GM21786 (cell line): ENCODE results near the gene HPS5.
"Not testable (repeated sequence)": the region's sequence is repeated elsewhere in the genome, so short reads cannot be mapped to it uniquely, and the experiment has no call there.

Experiments
- ATAC-seq: cut with Tn5 transposase; IDR thresholded peaks from one replicate; pipeline ENCODE4 v1.9.1; 2021; ENCODE audit not compliant: unreplicated experiment

HPS5 gene, protein sequence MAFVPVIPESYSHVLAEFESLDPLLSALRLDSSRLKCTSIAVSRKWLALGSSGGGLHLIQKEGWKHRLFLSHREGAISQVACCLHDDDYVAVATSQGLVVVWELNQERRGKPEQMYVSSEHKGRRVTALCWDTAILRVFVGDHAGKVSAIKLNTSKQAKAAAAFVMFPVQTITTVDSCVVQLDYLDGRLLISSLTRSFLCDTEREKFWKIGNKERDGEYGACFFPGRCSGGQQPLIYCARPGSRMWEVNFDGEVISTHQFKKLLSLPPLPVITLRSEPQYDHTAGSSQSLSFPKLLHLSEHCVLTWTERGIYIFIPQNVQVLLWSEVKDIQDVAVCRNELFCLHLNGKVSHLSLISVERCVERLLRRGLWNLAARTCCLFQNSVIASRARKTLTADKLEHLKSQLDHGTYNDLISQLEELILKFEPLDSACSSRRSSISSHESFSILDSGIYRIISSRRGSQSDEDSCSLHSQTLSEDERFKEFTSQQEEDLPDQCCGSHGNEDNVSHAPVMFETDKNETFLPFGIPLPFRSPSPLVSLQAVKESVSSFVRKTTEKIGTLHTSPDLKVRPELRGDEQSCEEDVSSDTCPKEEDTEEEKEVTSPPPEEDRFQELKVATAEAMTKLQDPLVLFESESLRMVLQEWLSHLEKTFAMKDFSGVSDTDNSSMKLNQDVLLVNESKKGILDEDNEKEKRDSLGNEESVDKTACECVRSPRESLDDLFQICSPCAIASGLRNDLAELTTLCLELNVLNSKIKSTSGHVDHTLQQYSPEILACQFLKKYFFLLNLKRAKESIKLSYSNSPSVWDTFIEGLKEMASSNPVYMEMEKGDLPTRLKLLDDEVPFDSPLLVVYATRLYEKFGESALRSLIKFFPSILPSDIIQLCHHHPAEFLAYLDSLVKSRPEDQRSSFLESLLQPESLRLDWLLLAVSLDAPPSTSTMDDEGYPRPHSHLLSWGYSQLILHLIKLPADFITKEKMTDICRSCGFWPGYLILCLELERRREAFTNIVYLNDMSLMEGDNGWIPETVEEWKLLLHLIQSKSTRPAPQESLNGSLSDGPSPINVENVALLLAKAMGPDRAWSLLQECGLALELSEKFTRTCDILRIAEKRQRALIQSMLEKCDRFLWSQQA

GRCh38 chr11:18321969-18322711 is at the start of gene HPS5, which contains the start of gene GTF2H1:
Gene HPS5, minus strand, starts transcription at chr11:18322140. Its CDS starts 4,282 bp downstream, at chr11:18317858.
Gene GTF2H1, plus strand, starts transcription at chr11:18322567. Its CDS starts 10,508 bp downstream, at chr11:18333075.
- ATAC-seq: peak; percentile 85

DNA sequence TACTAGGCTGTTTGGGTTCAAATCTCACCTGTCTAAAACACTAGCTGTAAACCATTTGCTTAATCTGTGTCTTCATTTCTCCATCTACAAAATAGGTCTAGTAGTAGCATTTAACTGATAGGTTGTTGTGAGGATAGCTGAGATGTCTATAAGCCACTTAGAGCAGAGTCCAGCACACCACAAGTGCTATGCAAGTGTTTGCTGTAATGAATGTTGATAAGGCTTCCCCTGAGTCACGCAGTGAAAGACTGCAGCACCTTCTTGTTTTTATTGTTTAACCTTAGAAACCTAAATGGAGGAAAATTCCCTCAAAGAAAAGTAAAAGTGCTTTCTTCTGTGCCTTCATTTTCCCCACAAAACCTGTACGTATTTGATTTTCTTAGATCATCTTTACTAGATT is 49.3 kb upstream of the HPS5 start:
- no peak for ATAC-seq

DNA sequence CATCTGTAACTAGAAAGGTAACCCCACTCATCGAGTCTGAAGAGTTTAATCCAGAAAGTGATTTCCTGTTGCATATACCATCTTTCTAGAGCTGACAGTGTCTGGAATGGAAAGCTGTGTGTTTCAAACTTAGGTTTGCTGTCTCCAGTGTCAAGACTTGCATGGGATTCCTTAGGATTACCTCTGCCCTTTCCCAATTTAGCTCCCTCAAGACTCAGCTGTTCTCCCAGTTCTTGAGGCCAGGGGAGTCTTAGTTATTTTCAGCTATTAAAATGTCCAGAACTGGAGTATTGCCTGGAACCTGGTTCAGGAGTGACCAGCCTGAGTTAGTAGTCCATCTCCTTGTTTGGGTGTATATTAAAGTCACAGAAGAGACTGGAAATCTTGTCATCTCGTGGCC is 47.5 kb upstream of the HPS5 start:
- no peak for ATAC-seq

DNA sequence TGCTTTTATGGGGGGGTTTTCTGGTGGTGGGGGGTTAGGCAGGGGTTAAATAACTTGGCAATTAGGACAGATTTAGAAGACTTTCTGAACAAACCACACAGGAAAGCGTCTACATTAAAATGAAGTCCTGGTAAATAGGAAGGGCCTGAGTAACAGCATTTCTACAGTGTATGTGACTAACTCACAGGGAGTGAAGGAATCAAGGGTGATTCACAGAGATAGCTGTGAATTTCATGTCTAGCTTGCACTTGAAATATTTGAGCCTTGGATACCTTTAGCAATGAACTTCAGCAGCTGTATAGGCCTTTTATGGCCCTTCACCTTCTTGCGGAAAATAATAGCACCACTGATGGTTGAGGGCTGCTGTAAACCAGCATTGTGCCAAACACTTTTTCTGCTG is 46.3 kb upstream of the HPS5 start:
- no peak for ATAC-seq

DNA sequence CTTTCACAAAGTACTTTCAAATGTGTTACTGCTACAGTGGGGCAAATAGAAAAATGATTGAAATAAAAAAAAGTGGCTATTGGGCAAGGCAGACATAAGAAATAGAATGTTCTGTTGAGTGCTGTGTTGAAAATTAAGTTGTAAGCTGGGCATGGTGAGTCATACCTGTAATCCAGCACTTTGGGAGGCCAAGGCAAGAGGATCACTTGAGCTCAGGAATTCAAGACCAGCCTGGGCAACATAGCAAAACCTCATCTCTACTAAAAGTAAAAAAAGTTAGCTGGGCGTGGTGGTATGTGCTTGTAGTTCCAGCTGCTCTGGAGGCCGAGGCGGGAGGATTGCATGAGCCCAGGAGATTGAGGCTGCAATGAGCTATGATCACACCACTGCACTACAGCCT is 45.5 kb upstream of the HPS5 start:
- ATAC-seq: no peak

DNA sequence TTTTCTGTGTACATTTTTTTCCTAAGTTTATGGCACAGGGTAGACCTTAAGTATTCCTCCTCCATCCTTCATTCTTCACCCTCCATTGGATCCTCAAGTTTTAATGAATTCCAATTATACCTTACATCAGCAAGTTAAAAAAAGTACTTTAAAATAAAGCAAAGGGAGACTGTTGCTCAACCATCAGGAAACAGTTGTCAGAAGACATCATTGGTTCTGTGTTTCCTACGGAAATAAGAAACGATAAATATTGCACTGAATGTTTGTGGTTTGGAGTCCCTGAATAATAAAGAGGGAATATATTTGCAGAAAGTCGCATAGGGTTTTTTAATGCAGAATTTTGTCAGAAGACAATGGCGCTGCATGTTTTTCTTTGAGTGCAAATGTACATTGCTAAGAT is 44.3 kb upstream of the HPS5 start:
- no peak for ATAC-seq

DNA sequence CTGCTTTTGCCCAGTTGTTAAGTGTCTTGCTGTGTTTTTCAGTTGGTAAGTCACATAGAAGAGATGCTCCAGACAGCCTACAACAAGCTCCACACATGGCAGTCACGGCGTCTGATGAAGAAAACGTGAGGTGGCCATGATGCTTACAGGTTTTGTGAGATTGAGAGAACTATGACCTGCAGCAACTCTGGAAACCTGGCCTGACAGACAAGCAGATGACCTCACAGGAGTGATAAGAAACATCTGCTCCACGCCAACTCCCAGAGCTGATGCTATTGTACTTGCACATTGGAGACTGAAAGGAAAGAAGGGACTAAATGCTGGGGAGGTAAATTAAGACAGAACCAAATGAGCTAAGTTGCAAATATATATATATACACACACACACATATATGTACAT is 43.8 kb upstream of the HPS5 start:
- ATAC-seq: no peak

DNA sequence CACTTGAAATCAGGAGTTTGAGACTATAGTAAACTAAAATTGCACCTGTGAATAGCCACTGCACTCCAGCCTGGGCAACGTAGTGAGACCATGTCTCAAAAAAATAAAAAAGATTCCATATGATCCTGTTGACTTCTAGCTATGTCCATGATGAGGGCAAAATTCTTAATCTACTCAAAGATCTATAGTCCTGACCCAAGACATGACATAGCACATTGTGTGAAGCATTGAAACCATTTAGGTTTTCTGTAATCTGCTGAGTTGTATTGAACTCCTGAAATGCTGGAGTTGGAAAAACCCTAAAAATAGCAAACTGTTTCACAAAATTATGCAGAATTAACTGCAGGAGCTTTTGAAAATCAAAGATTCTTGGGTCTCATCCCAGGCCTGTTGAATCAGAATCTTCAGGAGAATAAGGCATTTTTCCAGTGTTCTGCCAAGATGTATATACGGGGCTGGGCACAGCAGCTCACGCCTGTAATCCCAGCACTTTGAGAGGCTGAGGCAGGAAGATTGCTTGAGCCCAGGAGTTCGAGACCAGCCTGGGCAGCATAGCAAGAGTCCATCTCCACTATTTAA is 42.6 kb upstream of the HPS5 start:
- ATAC-seq: no peak

- no peak for ATAC-seq
Observed at GRCh38 chr11:18361154-18361553, 39.2 kb upstream of the HPS5 start.

GRCh38 chr11:18358646-18359045 is 36.7 kb upstream of the HPS5 start:
- no peak for ATAC-seq

DNA sequence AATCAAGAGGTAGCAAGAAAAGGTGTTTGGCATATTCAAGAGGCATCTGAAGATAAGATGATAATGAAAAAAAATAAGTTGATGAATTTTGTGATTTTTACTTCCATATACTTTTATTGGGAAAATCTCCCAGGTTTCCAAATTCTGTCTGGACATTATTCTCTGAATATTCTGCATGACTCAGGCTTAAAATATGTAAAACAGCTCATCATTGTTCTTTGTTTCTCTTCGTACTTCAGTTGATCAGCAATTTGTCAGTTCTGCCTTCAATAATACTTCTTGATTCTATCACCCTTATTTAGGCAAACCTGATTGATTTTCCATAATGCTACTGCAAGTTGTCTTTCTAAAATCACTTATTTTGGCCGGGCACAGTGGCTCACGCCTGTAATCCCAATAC is 30.6 kb upstream of the HPS5 start:
- ATAC-seq: no peak

- no peak for ATAC-seq
Observed at GRCh38 chr11:18347471-18348125, 25.7 kb upstream of the HPS5 start.

GRCh38 chr11:18332891-18333290 is 11.0 kb upstream of the HPS5 start:
- no peak for ATAC-seq

- no peak for ATAC-seq
Observed at GRCh38 chr11:18332302-18332701, 10.4 kb upstream of the HPS5 start.

DNA sequence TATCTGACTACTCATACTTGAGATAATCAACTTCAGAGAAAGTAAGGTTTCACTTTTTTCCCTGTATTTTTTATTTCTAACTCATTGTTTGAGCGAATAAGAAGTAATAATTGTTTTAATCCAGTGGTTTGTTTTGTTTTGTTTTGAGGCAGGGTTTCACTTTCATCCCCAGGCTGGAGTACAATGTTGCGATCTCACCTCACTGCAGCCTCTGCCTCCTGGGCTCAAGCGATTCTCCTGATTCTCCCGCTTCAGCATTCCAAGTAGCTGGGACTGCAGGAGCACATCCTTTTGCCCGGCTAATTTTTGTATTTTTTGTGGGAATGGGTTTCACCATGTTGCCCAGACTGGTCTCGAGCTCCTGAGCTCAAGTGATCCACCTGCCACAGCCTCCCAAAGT is 9.0 kb upstream of the HPS5 start:
- no peak for ATAC-seq

GRCh38 chr11:18329196-18329870 is 7.4 kb upstream of the HPS5 start:
- ATAC-seq: peak; percentile 68

GRCh38 chr11:18324381-18324780 is 2.4 kb upstream of the HPS5 start:
- no peak for ATAC-seq

DNA sequence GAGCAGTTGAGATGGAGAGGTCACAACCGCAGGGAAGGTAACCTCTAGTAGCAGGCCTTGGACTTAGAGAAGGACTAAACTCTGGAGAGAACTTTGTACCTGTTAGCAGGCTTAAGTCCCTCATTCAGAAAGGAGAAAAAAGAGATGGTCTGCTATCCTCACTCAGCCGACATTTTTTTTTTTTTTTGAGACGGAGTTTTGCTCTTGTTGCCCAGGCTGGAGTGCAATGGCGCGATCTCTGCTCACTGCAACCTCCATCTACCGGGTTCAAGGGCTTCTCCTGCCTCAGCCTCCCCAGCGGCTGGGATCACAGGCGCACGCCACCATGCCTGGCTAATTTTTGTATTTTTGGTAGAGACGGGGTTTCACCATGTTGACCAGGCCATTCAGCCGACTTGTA is 1.9 kb upstream of the HPS5 start:
- not testable (repeated sequence) for ATAC-seq

DNA sequence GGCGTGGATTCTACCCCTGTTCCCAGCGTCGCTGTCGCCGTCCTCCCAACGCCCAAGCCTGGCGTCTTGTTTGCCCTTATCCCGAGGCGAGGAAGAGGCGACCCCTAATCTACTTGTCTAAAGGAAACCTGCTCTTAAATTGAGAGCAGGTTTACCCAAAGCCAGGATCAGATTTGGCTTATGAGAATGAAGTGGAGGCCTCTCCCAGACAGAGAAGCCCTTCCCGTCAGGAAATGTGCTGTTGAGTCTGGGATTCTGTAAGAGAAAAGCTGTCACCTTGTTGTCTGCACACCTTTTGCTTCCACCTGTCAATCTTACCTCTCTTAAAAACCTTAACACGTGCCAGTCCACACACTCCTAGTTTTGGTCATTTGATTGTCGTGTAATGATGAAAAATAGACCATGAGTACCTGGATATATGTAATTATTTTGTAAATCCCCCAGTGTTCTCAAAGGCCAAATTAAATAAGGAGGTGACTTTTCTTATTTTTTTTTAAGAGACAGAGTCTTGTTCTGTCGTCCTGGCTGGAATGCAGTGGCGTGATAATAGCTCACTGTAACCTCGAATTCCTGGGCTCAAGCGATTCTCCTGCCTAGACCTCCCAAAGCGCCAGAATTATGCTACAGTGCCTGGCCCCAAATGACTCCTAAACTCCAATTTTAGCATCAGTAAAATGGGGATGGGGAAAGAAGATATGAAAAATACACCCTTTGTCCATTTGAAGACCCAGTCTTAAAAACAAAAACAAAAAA is 1.1 kb upstream of the HPS5 start:
- ATAC-seq: no peak
